GM21515 (cell line): ENCODE results near the gene RAB41.
"Not testable (repeated sequence)": the region's sequence is repeated elsewhere in the genome, so short reads cannot be mapped to it uniquely, and the experiment has no call there.

Experiments
- ATAC-seq: cut with Tn5 transposase; IDR thresholded peaks from one replicate; pipeline ENCODE4 v1.9.1; 2021; ENCODE audit not compliant: unreplicated experiment

The RAB41 gene

DNA sequence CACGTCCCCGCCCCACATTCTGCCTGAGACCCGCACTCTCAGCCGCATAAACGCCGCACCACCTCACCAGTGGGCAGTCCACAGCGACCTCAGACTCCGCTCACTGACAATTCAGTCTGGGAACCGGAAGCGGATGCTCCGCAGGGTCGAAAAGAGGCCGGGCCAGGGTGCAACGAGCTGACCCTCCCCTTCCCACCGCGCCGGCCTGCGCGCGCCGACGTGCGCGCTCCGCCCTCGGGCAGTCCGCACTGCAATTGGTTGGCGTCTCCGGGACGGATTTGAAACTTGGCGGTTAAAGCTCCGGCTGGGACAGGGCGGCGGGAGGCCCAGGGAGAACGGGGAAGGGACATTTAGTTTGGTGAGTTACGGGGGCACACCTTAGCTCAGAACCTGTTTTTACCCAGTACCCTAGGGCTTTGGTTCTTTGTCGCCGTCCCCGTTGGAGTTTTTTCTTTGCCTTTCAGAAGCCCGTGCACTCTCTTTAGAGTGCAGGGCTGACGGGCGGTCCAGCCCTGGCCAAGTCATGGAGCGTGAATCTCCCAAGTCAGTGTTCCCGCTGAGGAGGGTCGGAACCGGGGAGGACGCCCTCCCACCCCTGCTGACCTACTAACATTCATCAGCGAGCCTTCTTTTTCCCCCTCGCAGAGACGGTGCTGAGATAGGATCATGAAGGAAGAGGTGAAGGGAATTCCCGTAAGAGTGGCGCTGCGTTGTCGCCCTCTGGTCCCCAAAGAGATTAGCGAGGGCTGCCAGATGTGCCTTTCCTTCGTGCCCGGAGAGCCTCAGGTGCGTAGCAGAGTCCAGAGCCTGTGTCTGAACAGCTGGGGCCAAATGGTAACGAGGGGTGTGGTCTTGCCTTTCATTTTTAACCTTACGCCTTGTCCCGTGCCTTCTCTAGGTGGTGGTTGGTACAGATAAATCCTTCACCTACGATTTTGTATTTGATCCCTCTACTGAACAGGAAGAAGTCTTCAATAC, 8.1 kb downstream of the RAB41 start, which contains the start of the genes KIF4A and PDZD11:
Gene KIF4A, plus strand, starts transcription at position 312 of the 978 bp plus-strand sequence. Its CDS starts 355 bp downstream, at position 667.
Gene PDZD11, minus strand, starts transcription at position 135 of the 978 bp plus-strand sequence. CDS start 586 bp downstream, outside the sequence.
- peak; percentile 98 for ATAC-seq

DNA sequence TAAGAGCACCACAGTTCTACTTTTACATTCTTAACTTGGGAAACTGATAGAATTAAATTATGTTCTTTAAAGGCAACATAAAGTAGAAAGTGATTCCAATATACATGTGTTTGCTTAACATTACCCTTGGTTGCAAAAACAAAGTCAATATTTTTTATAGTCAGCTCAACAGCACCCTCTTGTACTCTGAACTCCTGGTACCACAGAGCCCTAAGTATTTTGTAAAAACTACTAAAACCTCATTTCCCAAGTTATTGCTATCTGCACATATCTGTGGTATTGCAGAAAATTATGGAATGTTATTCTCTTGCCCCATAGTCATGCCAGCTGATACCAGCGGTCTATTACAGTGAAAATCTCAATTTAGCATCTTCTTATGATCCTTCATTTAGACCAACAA, 10.8 kb downstream of the RAB41 start:
- ATAC-seq: no peak

DNA sequence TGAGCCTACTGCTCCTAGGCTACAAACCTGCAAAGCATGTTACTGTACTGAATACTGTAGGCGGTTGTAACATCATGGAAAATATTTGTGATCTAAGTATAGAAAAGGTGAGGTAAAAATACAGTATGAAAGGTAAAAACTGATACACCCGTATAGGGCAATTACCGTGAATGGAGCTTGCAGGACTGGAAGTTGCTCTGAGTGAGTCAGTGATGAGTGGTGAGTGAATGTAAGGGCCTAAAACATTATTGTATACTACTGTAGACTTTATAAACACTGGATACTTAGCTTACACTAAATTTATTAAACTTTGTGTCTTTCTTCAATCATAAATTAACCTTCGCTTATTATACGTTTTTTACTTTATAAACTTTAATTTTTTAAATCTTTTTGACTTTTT, 11.6 kb downstream of the RAB41 start:
- ATAC-seq: no peak

DNA sequence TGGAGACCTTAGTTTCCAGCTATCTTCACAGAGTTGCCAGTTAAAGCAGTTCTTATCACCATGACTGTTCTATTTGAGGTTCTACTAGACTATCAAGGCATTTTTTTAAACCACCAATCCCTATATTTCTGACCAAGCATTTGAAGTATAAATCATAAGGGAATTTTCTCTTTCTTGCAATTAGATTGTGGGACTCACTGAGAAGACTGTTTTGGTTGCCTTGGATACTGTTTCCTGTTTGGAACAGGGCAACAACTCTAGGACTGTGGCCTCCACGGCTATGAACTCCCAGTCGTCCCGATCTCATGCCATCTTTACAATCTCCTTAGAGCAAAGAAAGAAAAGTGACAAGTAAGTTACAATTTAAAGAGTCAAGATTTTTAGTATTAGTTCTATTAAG, 19.7 kb downstream of the RAB41 start:
- ATAC-seq: no peak

DNA sequence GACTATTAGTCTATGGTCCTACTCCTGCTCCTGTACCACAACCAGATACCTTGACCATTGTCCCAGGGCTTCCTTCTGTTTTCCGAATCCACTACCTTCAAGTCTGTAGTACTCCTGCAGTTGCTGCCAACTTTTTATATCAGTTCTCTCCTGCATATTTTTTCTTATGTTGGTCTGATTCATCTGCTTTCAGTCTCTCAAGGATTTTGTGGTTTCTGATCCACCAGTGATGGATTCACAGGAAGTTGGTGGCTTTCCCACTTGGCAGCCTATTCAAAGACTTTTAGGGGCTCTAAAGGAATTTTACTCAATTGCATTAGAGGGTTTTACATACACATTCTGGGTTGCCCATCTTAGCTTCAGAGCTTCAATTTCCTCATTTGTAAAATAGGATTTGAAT, 31.5 kb downstream of the RAB41 start:
- ATAC-seq: no peak

DNA sequence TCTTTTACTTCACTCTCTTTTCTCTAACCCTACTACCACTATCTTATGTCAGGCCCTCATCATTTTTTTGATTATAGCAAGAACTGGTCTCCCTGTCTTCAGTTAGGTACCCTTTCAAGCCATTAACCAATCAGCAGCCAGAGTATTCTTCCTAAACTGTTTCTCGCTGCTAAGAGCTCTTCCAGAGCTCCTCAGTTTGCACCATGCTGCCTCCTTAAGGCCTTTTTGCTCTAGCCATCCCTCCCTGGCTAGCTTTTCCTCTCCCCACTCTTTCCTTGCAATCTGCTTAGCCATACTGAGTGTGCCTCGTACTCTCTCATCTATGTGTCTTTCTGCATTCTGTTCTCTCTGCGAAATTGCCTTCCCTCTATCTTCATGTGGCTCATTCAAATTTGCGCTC, 40.8 kb downstream of the RAB41 start:
- no peak for ATAC-seq

DNA sequence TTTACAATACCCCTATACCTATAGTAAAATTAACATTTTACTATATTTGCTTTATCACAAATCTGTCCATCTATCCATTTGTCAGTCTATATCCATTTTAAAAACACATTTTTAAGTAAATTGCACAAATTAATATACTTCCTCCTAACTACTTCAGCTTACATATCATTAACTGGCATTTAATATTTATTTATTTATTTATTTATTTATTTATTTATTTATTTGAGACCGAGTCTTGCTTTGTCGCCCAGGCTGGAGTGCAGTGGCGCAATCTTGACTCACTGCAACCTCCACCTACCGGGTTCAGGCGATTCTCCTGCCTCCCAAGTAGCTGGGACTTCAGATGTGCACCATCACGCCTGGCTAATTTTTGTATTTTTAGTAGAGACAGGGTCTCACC, 41.7 kb downstream of the RAB41 start:
- ATAC-seq: not testable (repeated sequence)

DNA sequence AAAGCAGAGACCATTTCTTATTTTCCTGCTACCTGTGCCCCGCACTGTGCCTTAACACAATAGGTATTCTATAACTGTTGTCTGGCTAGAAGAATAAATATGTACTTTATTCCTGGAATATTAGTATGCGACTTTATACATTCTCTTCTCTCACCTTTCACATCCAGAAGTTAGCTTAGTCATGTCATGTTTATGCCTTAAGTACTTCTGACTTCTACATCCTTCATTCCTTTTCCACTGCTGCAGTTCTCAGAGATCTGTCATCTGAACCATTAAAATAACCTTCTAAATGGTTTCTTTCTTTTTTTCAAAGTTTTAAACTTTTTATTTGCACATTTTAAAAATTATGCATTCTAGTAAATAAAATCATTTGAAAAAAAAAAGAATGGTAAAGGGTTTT, 42.4 kb downstream of the RAB41 start:
- no peak for ATAC-seq

DNA sequence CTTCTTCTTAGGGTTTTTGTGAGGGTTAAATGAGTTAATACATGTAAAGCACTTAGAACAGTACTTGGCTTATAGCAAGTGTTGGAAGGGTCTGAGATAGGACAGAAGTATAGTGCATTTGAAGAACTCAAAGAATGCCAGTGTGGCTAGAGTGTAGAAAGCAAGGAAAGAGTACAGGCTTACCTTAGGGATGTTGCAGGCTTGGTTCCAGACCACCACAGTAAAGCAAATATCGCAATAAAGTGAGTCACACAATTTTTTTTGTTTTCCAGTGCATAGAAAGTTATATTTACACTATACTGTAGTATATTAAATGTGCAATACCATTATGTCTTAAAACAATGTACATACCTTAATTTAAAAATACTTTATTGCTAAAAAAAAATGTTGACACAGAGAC, 49.2 kb downstream of the RAB41 start:
- ATAC-seq: no peak

DNA sequence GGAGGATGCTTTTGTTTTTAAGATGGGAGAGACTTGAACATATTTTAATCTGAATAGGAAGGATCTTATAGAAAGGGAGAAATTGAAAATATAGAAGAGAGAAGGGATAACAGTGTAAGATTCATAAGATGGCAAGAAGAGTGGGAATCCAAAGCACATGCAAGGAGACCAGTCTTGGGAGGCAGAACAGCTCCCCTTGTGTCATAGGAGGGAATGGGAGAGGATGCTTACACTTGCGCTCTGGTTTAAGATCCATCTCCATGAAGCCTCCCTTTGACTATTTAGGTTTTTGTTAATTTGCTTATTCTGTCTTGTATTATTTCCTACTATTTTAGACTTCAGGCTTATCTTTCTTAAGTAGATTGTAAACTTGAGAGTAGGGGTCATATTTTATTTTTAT, 50.6 kb downstream of the RAB41 start:
- no peak for ATAC-seq
